GM23338 (cell line): Measurements from ENCODE around the gene SUCLG2. TPM values are rescaled to one million over a fixed set of nuclear protein-coding genes. Genes with fewer than 3 reads are reported as not detected.

Source experiments
- ATAC-seq: fragments of 200-7000 bp; cut with Tn5 transposase; 3 replicates; pipeline ENCODE4 v1.9.1; 2020
- DNase-seq: peaks from one replicate; pipeline ENCODE4 v3.0.0-alpha.2; 2015; ENCODE audit warnings: low spot score
- H2AFZ ChIP-seq: fragments of 200-600 bp; sonication (generic); 2 replicates; pipeline ENCODE4 v1.8.0; 2016; ENCODE audit warnings: antibody characterized with exemption, mild to moderate bottlenecking, moderate library complexity
- H3F3A ChIP-seq: fragments of 200-600 bp; sonication (generic); replicated peaks from 2 replicates; pipeline ENCODE4 v1.8.0; 2017; ENCODE audit warnings: antibody characterized with exemption, mixed run types, low read depth
- H3K27ac ChIP-seq: fragments of 200-600 bp; sonication (generic); 2 replicates; pipeline ENCODE4 v1.6.1; 2016; ENCODE audit warnings: low read depth
- H3K27me3 ChIP-seq: fragments of 200-600 bp; sonication (generic); 2 replicates; pipeline ENCODE4 v1.8.0; 2016; ENCODE audit warnings: mild to moderate bottlenecking, mixed run types, moderate library complexity; ENCODE audit not compliant: insufficient read depth
- H3K36me3 ChIP-seq: fragments of 200-600 bp; sonication (generic); 2 replicates; pipeline ENCODE4 v1.8.0; 2016; ENCODE audit warnings: mild to moderate bottlenecking; ENCODE audit not compliant: insufficient read depth
- H3K4me1 ChIP-seq: fragments of 200-600 bp; sonication (generic); 2 replicates; pipeline ENCODE4 v1.8.0; 2016; ENCODE audit warnings: mild to moderate bottlenecking, moderate library complexity; ENCODE audit not compliant: insufficient read depth
- H3K4me2 ChIP-seq: fragments of 200-600 bp; sonication (generic); 2 replicates; pipeline ENCODE4 v1.7.1; 2017; ENCODE audit warnings: mixed run types
- H3K4me3 ChIP-seq: fragments of 200-600 bp; sonication (generic); 2 replicates; pipeline ENCODE4 v1.6.1; 2016; ENCODE audit warnings: mixed run types
- H3K79me2 ChIP-seq: fragments of 200-600 bp; sonication (generic); replicated peaks from 2 replicates; pipeline ENCODE4 v1.8.0; 2017; ENCODE audit warnings: mild to moderate bottlenecking; ENCODE audit not compliant: insufficient read depth
- H3K9me2 ChIP-seq: fragments of 200-600 bp; sonication (generic); 2 replicates; pipeline ENCODE4 v1.8.0; 2017; ENCODE audit not compliant: insufficient read depth
- H4K20me1 ChIP-seq: fragments of 200-600 bp; sonication (generic); replicated peaks from 2 replicates; pipeline ENCODE4 v1.8.0; 2017; ENCODE audit warnings: mild to moderate bottlenecking; ENCODE audit not compliant: insufficient read depth
- H3K27ac Mint-ChIP-seq: 2 replicates; pipeline ENCODE4 v1.8.0; 2020; ENCODE audit warnings: inconsistent platforms, mild to moderate bottlenecking, moderate library complexity, mixed read lengths
- H3K27me3 Mint-ChIP-seq: 3 replicates; pipeline ENCODE4 v1.8.0; 2022; ENCODE audit warnings: low read depth, mild to moderate bottlenecking, moderate library complexity, mixed read lengths, inconsistent platforms; ENCODE audit not compliant: insufficient read depth, poor library complexity
- H3K36me3 Mint-ChIP-seq: 3 replicates; pipeline ENCODE4 v1.8.0; 2021; ENCODE audit warnings: low read depth, mild to moderate bottlenecking, inconsistent platforms, moderate library complexity, mixed read lengths
- H3K4me1 Mint-ChIP-seq: 3 replicates; pipeline ENCODE4 v1.8.0; 2020; ENCODE audit warnings: mild to moderate bottlenecking, inconsistent platforms, mixed read lengths
- H3K4me3 Mint-ChIP-seq: 3 replicates; pipeline ENCODE4 v1.8.0; 2021; ENCODE audit warnings: moderate library complexity, mild to moderate bottlenecking, inconsistent platforms, mixed read lengths
- H3K9me3 Mint-ChIP-seq: 3 replicates; pipeline ENCODE4 v1.8.0; 2020; ENCODE audit warnings: moderate library complexity, mild to moderate bottlenecking, inconsistent platforms, mixed read lengths
- ETS1 ChIP-seq: IDR thresholded peaks from 2 replicates; pipeline ENCODE4 v1.6.1; 2016; ENCODE audit warnings: antibody characterized with exemption
- EZH2 ChIP-seq: fragments of 200-600 bp; sonication (generic); IDR thresholded peaks from one replicate; pipeline ENCODE4 v1.8.0; 2017; ENCODE audit warnings: antibody characterized with exemption, mild to moderate bottlenecking, low read depth; ENCODE audit not compliant: unreplicated experiment
- NANOG ChIP-seq: IDR thresholded peaks from 2 replicates; pipeline ENCODE4 v1.6.1; 2016; ENCODE audit warnings: antibody characterized with exemption, borderline replicate concordance
- POLR2AphosphoS5 ChIP-seq: IDR thresholded peaks from 2 replicates; pipeline ENCODE4 v1.6.1; 2016; ENCODE audit warnings: antibody characterized with exemption, low read depth
- STAT1 ChIP-seq: IDR thresholded peaks from one replicate; pipeline ENCODE4 v1.6.1; 2016; ENCODE audit warnings: antibody characterized with exemption; ENCODE audit not compliant: unreplicated experiment
- polyA plus RNA-seq: library from polyadenylated mRNA; unstranded; fragments of >200 nt; fragmentation: Nextera tagmentation; extraction: Ambion mirVana; gene quantifications from 2 replicates; pipeline ENCODE4 v1.2.1, GENCODE V29; 2016
- total RNA-seq: library from RNA; depleted of rRNA; stranded (reverse); fragments of >200 nt; shearing (Covaris generic); gene quantifications from 2 replicates; pipeline ENCODE4 v1.2.3, GENCODE V29; 2014
- TF ChIP-seq, protein P1 (sequence below): IDR thresholded peaks from one replicate; pipeline ENCODE4 v1.6.1; 2018; ENCODE audit warnings: antibody characterized with exemption; ENCODE audit not compliant: unreplicated experiment
- TF ChIP-seq, protein P2 (sequence below), 2 experiments: fragments of 200-600 bp in 1 of 2; sonication (generic) in 1 of 2; conservative IDR thresholded peaks; 2 replicates each; pipeline versions ENCODE4 v1.5.1 to v1.6.1; 2016 to 2017; ENCODE audit warnings: antibody characterized with exemption in 2 of 2, low read depth in 2 of 2, mild to moderate bottlenecking in 2 of 2, moderate library complexity in 1 of 2
- TF ChIP-seq, protein P3 (sequence below): fragments of 250-450 bp; sonication (Bioruptor Pico); IDR thresholded peaks from 2 replicates; pipeline ENCODE4 v1.5.0; 2020; ENCODE audit warnings: mild to moderate bottlenecking, moderate library complexity

The SUCLG2 gene
- total and polyA plus RNA-seq, 2 experiments from 2014 or later = 29.3 to 39.0 TPM

- TF ChIP-seq, protein P1, sequence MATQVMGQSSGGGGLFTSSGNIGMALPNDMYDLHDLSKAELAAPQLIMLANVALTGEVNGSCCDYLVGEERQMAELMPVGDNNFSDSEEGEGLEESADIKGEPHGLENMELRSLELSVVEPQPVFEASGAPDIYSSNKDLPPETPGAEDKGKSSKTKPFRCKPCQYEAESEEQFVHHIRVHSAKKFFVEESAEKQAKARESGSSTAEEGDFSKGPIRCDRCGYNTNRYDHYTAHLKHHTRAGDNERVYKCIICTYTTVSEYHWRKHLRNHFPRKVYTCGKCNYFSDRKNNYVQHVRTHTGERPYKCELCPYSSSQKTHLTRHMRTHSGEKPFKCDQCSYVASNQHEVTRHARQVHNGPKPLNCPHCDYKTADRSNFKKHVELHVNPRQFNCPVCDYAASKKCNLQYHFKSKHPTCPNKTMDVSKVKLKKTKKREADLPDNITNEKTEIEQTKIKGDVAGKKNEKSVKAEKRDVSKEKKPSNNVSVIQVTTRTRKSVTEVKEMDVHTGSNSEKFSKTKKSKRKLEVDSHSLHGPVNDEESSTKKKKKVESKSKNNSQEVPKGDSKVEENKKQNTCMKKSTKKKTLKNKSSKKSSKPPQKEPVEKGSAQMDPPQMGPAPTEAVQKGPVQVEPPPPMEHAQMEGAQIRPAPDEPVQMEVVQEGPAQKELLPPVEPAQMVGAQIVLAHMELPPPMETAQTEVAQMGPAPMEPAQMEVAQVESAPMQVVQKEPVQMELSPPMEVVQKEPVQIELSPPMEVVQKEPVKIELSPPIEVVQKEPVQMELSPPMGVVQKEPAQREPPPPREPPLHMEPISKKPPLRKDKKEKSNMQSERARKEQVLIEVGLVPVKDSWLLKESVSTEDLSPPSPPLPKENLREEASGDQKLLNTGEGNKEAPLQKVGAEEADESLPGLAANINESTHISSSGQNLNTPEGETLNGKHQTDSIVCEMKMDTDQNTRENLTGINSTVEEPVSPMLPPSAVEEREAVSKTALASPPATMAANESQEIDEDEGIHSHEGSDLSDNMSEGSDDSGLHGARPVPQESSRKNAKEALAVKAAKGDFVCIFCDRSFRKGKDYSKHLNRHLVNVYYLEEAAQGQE = no peak
Observed at GRCh38 chr3:67383379-67383778, 271.0 kb downstream of the SUCLG2 start (continued).

DNA sequence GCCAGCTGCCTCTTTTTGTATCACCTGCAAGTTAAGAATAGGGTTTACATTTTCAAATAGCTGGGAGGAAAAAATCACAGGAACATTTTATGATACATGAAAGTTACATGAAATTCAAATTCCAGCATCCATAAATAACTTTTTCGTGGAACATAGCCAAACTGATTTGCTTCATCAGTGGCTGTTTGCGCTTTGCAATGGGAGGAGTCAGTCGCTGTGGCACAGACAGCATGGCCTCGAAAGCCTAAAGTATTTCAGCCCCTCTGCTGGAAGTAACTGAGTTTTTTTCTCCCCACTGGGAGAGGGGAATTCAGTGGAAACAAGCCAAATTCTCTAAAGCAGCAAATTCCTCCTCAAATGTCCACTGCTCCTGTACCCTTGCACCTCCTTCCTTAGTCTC lies 271.9 kb downstream of the SUCLG2 start:
- no peak for ATAC-seq
- H3K4me1 Mint-ChIP-seq = peaks cover 15% of the 10 kb centered on the region; the same call in 2 of the 3 replicates
- H3K4me3 ChIP-seq = no peak overlapping the region
- H4K20me1 ChIP-seq = no peaks in the 10 kb centered on the region
- H3K9me3 Mint-ChIP-seq = no peaks in the 10 kb centered on the region
- DNase-seq = no peak
- H3K27me3 Mint-ChIP-seq = no peaks in the 10 kb centered on the region
- no peak overlapping the region for H2AFZ ChIP-seq
- no peaks in the 10 kb centered on the region for H3F3A ChIP-seq
- no peaks in the 10 kb centered on the region for H3K79me2 ChIP-seq
- TF ChIP-seq EZH2 = no peak
- TF ChIP-seq, protein P2, sequence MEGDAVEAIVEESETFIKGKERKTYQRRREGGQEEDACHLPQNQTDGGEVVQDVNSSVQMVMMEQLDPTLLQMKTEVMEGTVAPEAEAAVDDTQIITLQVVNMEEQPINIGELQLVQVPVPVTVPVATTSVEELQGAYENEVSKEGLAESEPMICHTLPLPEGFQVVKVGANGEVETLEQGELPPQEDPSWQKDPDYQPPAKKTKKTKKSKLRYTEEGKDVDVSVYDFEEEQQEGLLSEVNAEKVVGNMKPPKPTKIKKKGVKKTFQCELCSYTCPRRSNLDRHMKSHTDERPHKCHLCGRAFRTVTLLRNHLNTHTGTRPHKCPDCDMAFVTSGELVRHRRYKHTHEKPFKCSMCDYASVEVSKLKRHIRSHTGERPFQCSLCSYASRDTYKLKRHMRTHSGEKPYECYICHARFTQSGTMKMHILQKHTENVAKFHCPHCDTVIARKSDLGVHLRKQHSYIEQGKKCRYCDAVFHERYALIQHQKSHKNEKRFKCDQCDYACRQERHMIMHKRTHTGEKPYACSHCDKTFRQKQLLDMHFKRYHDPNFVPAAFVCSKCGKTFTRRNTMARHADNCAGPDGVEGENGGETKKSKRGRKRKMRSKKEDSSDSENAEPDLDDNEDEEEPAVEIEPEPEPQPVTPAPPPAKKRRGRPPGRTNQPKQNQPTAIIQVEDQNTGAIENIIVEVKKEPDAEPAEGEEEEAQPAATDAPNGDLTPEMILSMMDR (conservative IDR thresholded peaks at IDR 0.05; ENCODE audit: low read depth in 2 of 2) = no peak
- TF ChIP-seq, protein P3, sequence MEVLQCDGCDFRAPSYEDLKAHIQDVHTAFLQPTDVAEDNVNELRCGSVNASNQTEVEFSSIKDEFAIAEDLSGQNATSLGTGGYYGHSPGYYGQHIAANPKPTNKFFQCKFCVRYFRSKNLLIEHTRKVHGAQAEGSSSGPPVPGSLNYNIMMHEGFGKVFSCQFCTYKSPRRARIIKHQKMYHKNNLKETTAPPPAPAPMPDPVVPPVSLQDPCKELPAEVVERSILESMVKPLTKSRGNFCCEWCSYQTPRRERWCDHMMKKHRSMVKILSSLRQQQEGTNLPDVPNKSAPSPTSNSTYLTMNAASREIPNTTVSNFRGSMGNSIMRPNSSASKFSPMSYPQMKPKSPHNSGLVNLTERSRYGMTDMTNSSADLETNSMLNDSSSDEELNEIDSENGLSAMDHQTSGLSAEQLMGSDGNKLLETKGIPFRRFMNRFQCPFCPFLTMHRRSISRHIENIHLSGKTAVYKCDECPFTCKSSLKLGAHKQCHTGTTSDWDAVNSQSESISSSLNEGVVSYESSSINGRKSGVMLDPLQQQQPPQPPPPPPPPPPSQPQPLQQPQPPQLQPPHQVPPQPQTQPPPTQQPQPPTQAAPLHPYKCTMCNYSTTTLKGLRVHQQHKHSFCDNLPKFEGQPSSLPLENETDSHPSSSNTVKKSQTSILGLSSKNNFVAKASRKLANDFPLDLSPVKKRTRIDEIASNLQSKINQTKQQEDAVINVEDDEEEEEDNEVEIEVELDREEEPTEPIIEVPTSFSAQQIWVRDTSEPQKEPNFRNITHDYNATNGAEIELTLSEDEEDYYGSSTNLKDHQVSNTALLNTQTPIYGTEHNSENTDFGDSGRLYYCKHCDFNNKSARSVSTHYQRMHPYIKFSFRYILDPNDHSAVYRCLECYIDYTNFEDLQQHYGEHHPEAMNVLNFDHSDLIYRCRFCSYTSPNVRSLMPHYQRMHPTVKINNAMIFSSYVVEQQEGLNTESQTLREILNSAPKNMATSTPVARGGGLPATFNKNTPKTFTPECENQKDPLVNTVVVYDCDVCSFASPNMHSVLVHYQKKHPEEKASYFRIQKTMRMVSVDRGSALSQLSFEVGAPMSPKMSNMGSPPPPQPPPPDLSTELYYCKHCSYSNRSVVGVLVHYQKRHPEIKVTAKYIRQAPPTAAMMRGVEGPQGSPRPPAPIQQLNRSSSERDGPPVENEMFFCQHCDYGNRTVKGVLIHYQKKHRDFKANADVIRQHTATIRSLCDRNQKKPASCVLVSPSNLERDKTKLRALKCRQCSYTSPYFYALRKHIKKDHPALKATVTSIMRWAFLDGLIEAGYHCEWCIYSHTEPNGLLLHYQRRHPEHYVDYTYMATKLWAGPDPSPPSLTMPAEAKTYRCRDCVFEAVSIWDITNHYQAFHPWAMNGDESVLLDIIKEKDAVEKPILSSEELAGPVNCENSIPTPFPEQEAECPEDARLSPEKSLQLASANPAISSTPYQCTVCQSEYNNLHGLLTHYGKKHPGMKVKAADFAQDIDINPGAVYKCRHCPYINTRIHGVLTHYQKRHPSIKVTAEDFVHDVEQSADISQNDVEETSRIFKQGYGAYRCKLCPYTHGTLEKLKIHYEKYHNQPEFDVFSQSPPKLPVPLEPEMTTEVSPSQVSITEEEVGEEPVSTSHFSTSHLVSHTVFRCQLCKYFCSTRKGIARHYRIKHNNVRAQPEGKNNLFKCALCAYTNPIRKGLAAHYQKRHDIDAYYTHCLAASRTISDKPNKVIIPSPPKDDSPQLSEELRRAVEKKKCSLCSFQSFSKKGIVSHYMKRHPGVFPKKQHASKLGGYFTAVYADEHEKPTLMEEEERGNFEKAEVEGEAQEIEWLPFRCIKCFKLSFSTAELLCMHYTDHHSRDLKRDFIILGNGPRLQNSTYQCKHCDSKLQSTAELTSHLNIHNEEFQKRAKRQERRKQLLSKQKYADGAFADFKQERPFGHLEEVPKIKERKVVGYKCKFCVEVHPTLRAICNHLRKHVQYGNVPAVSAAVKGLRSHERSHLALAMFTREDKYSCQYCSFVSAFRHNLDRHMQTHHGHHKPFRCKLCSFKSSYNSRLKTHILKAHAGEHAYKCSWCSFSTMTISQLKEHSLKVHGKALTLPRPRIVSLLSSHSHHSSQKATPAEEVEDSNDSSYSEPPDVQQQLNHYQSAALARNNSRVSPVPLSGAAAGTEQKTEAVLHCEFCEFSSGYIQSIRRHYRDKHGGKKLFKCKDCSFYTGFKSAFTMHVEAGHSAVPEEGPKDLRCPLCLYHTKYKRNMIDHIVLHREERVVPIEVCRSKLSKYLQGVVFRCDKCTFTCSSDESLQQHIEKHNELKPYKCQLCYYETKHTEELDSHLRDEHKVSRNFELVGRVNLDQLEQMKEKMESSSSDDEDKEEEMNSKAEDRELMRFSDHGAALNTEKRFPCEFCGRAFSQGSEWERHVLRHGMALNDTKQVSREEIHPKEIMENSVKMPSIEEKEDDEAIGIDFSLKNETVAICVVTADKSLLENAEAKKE = no peak
- TF ChIP-seq ETS1 = no peak
- TF ChIP-seq STAT1 = no peak
- TF ChIP-seq, protein P1 = no peak
- TF ChIP-seq NANOG = no peak
- TF ChIP-seq POLR2AphosphoS5 = no peak
- H3K36me3 Mint-ChIP-seq = peaks cover 7% of the 10 kb centered on the region
- no peaks in the 10 kb centered on the region for H3K36me3 ChIP-seq
- no peaks in the 10 kb centered on the region for H3K9me2 ChIP-seq
- H3K4me2 ChIP-seq = no peak overlapping the region
- H3K4me1 ChIP-seq = peaks cover 3% of the 10 kb centered on the region; the same call in 1 of the 2 replicates
- no peak overlapping the region for H3K27ac ChIP-seq
- H3K4me3 Mint-ChIP-seq = no peak overlapping the region
- no peaks in the 10 kb centered on the region for H3K27me3 ChIP-seq
- no peak overlapping the region for H3K27ac Mint-ChIP-seq
